Nephron (organoid): ENCODE data around the gene MS4A2.

Experiments used
- H3K27ac Mint-ChIP-seq, 3 experiments: 2 replicates each; pipeline ENCODE4 v1.8.0; 2020; ENCODE audit warnings: mixed read lengths in 3 of 3, mild to moderate bottlenecking in 2 of 3, moderate library complexity in 1 of 3
- H3K27me3 Mint-ChIP-seq: 2 replicates; pipeline ENCODE4 v1.8.0; 2021; ENCODE audit warnings: low read depth, mild to moderate bottlenecking, moderate library complexity, mixed read lengths
- H3K36me3 Mint-ChIP-seq: 2 replicates; pipeline ENCODE4 v1.8.0; 2020; ENCODE audit warnings: low read depth, mixed read lengths
- H3K4me1 Mint-ChIP-seq: 2 replicates; pipeline ENCODE4 v1.8.0; 2020; ENCODE audit warnings: mixed read lengths
- H3K4me3 Mint-ChIP-seq, 3 experiments: 2 replicates each; pipeline ENCODE4 v1.8.0; 2020; ENCODE audit warnings: mild to moderate bottlenecking in 3 of 3, mixed read lengths in 3 of 3, moderate library complexity in 2 of 3
- H3K9me3 Mint-ChIP-seq: 2 replicates; pipeline ENCODE4 v1.8.0; 2020; ENCODE audit warnings: mixed read lengths
- TF ChIP-seq, protein P1 (sequence below), 3 experiments: fragments of 200-600 bp; sonication (generic); IDR thresholded peaks; one replicate each; pipeline ENCODE4 v1.5.0; 2021; ENCODE audit warnings: antibody characterized with exemption in 3 of 3; ENCODE audit not compliant: unreplicated experiment in 3 of 3

The MS4A2 gene

DNA sequence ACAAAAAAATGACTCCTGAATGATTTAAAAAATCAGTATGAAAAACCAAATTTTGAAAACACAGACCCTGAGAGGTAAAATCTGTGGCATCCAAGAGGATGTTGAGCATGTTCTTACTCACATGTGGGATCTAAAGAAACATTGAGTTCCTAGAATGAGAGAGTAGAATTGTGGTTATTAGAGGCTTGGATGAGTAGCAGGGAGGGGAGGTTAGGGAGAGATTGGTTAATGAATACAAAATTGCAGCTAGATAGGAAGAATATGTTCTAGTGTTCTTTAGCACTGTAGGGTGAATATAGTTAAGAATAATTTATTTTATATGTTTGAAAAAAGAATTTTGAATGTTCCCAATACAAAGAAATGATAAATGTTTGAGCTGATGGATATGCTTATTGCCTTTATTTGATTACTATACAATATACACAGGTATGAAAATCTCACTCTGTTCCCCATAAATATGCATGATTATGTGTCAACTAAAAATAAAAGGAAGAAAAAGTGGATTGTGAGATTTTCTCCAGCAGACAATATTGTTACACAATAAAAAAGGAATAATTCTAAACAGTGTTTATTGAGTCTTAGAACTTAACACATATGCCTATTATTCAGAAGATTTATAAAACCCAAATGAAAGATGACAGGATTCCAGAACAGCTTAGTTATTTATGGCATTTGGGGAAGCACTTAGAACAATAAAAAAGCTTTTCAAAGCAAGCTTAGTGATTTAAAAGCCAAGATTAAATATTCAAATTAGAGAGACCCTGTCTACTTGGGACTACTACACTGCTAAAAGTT lies 28.7 kb downstream of the MS4A2 start:
- TF ChIP-seq, protein P1, sequence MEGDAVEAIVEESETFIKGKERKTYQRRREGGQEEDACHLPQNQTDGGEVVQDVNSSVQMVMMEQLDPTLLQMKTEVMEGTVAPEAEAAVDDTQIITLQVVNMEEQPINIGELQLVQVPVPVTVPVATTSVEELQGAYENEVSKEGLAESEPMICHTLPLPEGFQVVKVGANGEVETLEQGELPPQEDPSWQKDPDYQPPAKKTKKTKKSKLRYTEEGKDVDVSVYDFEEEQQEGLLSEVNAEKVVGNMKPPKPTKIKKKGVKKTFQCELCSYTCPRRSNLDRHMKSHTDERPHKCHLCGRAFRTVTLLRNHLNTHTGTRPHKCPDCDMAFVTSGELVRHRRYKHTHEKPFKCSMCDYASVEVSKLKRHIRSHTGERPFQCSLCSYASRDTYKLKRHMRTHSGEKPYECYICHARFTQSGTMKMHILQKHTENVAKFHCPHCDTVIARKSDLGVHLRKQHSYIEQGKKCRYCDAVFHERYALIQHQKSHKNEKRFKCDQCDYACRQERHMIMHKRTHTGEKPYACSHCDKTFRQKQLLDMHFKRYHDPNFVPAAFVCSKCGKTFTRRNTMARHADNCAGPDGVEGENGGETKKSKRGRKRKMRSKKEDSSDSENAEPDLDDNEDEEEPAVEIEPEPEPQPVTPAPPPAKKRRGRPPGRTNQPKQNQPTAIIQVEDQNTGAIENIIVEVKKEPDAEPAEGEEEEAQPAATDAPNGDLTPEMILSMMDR (IDR thresholded peaks at IDR 0.05; ENCODE audit: unreplicated experiment in 3 of 3), result no peak
- no peaks in the 10 kb centered on the region for H3K4me1 Mint-ChIP-seq
- no peaks in the 10 kb centered on the region for H3K36me3 Mint-ChIP-seq
- no peaks in the 10 kb centered on the region for H3K9me3 Mint-ChIP-seq
- no peak overlapping the region for H3K27ac Mint-ChIP-seq
- no peak overlapping the region for H3K4me3 Mint-ChIP-seq
- H3K27me3 Mint-ChIP-seq, result no peaks in the 10 kb centered on the region

DNA sequence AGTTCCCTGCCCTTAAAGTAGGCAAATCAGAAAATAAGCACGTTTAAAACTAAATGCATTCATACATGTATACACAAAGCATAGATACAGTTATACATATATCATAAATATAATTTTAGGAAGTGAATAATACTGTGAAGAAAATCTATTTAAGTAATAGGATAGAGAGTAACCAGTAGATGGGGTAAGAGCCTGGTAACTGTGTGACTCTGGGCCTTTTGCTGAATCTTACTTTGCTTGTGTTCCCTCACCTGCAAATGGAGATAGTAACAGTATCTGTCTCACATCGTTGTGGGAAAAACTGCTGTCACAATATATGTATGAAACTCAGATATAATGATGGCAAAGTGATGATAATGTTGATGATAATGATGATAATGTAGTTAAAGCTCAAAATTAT lies 29.9 kb downstream of the MS4A2 start:
- Mint-ChIP-seq H3K27me3 (no peaks in the 10 kb centered on the region), H3K9me3 (no peaks in the 10 kb centered on the region), H3K4me3 (no peak overlapping the region), H3K27ac (no peak overlapping the region), H3K36me3 (no peaks in the 10 kb centered on the region), H3K4me1 (no peaks in the 10 kb centered on the region)
- TF ChIP-seq, protein P1 (IDR thresholded peaks at IDR 0.05; ENCODE audit: unreplicated experiment in 3 of 3), result no peak

DNA sequence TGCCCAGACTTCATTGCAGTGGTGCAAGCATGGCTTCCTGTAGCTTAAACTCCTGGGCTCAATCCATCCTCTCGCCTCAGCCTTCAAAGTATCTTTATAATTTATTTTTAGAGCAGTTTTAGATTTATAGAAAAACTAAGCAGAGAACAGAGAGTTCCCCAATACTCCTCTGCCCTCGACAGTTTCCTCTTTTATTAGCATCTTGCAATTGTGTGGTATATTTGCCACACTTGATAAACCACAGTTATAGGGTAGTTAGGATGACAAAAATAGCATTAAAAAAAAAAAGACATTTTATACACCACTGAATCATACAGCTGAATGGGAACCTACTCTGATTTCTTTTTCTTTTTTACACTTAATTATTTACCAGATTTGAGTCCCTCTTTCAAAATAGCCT lies 31.2 kb downstream of the MS4A2 start:
- Mint-ChIP-seq H3K4me3 (no peak overlapping the region), H3K4me1 (peaks cover 5% of the 10 kb centered on the region), H3K36me3 (no peaks in the 10 kb centered on the region), H3K9me3 (no peaks in the 10 kb centered on the region), H3K27ac (no peak overlapping the region), H3K27me3 (no peaks in the 10 kb centered on the region)
- TF ChIP-seq, protein P1 (IDR thresholded peaks at IDR 0.05; ENCODE audit: unreplicated experiment in 3 of 3), result no peak

DNA sequence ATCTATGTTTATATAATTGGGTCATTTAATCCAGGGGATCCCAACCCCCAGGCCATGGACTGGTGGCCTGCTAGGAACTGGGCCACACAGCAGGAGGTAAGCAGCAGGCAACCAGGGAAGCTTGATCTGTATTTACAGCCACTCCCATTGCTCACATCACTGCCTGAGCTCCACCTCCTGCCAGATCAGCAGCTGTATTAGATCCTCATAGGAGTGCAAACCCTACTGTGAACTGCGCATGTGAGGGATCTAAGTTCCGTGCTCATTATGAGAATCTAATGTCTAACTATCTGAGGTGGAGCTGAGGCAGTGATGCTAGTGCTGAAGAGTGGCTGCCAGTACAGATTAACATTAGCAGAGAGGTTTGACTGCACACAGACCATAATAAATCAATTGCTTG lies 32.8 kb downstream of the MS4A2 start:
- TF ChIP-seq, protein P1 (IDR thresholded peaks at IDR 0.05; ENCODE audit: unreplicated experiment in 3 of 3), result no peak
- H3K4me3 Mint-ChIP-seq, result no peak overlapping the region

DNA sequence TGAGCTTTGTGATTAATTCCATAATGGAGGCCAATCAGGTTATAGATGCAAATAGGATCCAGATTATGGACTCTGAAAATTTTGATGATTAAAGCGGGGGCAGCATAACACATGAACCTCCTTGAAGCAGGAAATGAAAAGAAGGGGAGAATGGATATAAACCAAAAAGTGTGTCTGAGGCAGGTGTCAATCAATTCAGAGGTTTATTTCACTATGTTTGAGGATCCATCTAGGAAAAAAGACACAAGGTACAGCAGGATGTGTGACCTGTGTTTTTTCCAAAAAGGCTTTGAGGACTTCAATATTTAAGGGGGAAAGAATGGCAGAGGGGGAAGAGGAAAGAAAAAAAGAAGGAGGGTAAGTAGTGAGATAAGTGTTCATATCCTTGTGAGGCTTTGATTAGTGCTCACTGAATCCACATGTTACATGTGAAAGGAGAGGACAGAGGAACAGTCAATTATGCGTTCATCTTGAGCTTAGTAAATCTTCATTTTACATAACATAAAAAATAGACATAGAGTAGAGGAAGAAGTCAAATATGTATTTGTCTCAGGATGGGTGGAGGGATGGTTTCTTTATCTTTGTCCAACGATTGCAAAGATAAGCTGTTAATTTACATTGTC lies 34.1 kb downstream of the MS4A2 start:
- H3K27me3 Mint-ChIP-seq, result no peaks in the 10 kb centered on the region
- TF ChIP-seq, protein P1 (IDR thresholded peaks at IDR 0.05; ENCODE audit: unreplicated experiment in 3 of 3), result no peak
- no peak overlapping the region for H3K4me3 Mint-ChIP-seq
- H3K4me1 Mint-ChIP-seq, result peaks cover 6% of the 10 kb centered on the region
- no peaks in the 10 kb centered on the region for H3K9me3 Mint-ChIP-seq
- no peaks in the 10 kb centered on the region for H3K36me3 Mint-ChIP-seq
- no peak overlapping the region for H3K27ac Mint-ChIP-seq

More for the DNA sequence above, 32.8 kb downstream of the MS4A2 start:
- H3K4me1 Mint-ChIP-seq, result peaks cover 6% of the 10 kb centered on the region
- no peaks in the 10 kb centered on the region for H3K9me3 Mint-ChIP-seq
- H3K36me3 Mint-ChIP-seq, result no peaks in the 10 kb centered on the region
- H3K27ac Mint-ChIP-seq, result no peak overlapping the region
- no peaks in the 10 kb centered on the region for H3K27me3 Mint-ChIP-seq
